Coronary artery (tissue), 2 donors: ENCODE data around the gene SOS1.
"Not testable (repeated sequence)": the region's sequence is repeated elsewhere in the genome, so short reads cannot be mapped to it uniquely, and the experiment has no call there.

Experiments
- DNase-seq: peaks from one replicate; pipeline ENCODE4 v3.0.0-alpha.2; 2017; ENCODE audit warnings: low spot score
- H3K27ac ChIP-seq, 2 donors: fragments of 200-600 bp; sonication (generic); one replicate each; pipeline ENCODE4 v1.5.1; 2016 to 2019
- H3K4me3 ChIP-seq: fragments of 200-600 bp; sonication (generic); 2 replicates; pipeline ENCODE4 v1.5.1; 2016; ENCODE audit warnings: mild to moderate bottlenecking, moderate library complexity
- TF ChIP-seq, protein P1 (sequence below): fragments of 200-600 bp; sonication (generic); IDR thresholded peaks from one replicate; pipeline ENCODE4 v1.5.1; 2019; ENCODE audit warnings: antibody characterized with exemption

Gene SOS1

DNA sequence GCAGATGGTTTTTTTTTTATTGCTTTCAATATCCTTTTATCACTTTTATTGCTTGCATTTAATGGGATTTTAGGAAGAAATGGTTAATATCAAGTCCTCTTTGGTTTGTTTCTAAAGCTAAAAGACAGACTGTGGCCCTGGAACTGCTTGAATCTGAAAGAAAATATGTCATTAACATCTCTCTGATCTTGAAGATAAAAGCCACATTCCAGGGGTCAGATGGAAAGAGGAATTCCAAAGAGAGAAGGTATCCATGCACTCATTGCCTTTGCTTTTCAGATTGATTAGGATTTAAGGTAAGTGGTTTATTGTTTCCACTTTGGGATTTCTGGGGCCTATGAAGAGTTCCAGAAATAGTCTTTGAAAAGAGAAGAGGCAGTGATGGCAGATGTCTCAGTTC is 177.1 kb downstream of the SOS1 start:
- TF ChIP-seq, protein P1, sequence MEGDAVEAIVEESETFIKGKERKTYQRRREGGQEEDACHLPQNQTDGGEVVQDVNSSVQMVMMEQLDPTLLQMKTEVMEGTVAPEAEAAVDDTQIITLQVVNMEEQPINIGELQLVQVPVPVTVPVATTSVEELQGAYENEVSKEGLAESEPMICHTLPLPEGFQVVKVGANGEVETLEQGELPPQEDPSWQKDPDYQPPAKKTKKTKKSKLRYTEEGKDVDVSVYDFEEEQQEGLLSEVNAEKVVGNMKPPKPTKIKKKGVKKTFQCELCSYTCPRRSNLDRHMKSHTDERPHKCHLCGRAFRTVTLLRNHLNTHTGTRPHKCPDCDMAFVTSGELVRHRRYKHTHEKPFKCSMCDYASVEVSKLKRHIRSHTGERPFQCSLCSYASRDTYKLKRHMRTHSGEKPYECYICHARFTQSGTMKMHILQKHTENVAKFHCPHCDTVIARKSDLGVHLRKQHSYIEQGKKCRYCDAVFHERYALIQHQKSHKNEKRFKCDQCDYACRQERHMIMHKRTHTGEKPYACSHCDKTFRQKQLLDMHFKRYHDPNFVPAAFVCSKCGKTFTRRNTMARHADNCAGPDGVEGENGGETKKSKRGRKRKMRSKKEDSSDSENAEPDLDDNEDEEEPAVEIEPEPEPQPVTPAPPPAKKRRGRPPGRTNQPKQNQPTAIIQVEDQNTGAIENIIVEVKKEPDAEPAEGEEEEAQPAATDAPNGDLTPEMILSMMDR, result no peak
- Histone ChIP-seq H3K4me3 (no peak overlapping the region), H3K27ac (no peak overlapping the region)
- no peak for DNase-seq

DNA sequence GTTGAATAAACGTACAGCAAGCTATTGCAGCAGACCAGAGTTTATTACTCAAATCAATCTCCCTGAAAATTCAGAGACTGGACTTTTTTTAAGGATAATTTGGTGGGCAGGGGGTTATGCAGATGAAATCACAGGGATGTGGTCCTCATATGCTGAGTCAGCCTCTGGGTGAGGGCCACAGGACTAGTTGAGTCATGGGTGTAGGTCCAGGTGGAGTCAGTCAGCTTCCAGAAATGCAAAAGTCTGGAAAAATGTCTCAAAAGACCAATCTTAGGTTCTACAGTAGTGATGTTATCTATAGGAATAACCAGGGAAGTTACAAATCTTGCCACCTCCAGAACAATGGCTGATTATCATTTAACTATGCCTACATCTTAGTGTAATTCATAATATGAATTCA is 180.1 kb downstream of the SOS1 start:
- DNase-seq, result no peak
- TF ChIP-seq, protein P1, result no peak
- H3K4me3 ChIP-seq, result no peak overlapping the region
- H3K27ac ChIP-seq, result no peak overlapping the region

DNA sequence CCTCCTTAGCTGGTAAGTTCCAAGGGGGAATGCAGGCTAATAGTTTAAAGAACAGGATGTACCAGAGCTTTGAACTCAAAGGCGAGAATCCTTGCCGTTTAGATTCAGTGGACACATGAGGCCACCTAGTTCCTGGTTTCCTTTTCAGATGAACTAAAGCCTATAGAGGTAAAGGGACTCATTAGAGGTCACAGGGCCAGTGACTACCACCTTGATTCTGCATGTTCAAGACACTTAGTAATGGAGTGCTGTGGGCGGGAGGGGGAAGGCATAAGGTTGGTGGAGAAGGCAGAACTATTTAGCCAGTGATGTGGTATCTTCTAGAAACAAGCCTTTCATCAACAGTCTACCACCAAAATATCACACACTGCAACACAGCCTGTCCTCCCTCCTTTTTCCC is 183.3 kb downstream of the SOS1 start:
- DNase-seq, result no peak
- TF ChIP-seq, protein P1, result no peak
- no peak overlapping the region for H3K27ac ChIP-seq
- no peak overlapping the region for H3K4me3 ChIP-seq

DNA sequence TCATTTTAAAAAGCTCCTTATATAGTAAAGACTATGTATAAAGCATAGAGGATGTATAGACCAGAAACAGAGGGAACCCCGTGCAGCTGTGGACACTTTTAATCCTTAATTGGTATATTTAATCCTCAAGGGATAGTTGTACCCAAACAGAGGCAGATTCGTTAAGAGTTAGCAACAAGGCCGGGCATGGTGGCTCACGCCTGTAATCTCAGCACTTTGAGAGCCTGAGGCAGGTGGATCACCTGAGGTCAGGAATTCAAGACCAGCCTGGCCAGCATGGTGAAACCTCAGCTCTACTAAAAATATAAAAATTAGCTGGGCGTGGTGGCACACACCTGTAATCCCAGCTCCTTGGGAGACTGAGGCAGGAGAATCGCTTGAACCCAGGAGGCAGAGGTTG is 184.3 kb downstream of the SOS1 start:
- DNase-seq, H3K4me3 ChIP-seq, H3K27ac ChIP-seq: not testable (repeated sequence)

DNA sequence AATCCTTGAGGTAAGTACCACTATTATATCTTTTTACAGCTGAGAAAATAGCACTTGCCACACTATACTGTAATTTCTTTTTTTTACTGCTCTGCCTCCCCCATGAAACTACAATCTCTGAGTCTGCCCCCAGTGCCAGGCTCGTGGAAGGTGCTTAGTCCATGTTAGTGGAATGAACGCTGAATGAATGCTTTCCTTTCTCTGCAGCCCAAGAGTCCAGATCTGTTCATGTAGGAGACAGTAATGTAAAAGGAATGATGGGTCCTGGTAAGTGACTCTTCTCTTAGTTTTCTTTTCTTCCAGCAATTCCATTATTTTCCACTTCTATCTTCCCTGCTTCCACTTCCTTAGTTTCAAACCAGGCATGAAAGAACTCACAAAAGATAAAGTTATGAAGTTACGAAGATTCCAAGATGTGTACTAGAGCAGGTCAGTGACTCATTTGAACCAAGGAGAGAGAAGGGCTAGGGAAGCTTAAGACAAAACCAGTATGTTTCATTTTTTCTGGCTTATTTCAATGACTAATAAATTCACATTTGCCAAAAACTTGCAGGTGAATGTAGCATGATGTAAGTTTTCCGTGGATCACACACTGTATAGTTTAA is 185.2 kb downstream of the SOS1 start:
- no peak overlapping the region for H3K4me3 ChIP-seq
- DNase-seq, result no peak
- no peak overlapping the region for H3K27ac ChIP-seq
- TF ChIP-seq, protein P1, result no peak

DNA sequence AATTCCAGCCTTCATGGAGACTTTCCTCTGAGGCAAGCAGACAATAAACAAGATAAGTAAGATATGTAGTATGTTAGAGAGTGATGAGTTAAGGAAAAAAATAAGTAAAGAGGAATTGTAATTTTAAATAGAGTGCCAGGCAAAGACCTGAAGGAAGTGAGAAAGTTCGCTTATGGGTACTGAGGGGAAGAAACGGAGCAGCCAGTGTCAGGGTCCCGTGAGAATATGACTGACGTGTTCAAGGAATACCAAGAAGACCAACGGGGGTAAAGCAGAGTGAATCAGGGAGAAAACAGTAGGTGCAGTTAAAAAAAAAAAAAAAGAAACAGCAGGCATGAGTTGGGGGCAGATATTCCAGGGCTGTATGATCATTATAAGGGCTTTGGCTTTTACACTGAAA is 186.1 kb downstream of the SOS1 start:
- DNase-seq, result no peak
- Histone ChIP-seq H3K4me3 (no peak overlapping the region), H3K27ac (no peak overlapping the region)
- TF ChIP-seq, protein P1, result no peak

DNA sequence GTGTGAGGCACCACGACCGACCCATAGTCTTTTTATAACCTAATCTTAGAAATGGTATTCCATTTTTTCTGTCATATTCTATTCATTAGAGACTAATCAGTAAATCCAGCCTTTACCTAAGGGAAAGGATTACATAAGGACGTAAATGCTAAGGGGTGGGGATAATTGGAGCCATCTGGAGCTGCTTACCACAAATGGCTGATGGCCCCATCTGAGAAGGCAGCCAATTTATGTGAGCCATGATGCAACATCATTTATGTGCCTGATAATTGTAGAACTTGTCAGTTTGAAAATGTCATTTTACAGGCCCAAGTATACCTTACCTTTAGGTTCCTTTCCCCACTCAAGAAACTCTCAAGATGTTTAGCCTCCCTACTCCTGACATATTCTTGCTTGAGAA is 187.2 kb downstream of the SOS1 start:
- H3K4me3 ChIP-seq, result no peak overlapping the region
- no peak for DNase-seq
- no peak overlapping the region for H3K27ac ChIP-seq
- TF ChIP-seq, protein P1, result no peak

DNA sequence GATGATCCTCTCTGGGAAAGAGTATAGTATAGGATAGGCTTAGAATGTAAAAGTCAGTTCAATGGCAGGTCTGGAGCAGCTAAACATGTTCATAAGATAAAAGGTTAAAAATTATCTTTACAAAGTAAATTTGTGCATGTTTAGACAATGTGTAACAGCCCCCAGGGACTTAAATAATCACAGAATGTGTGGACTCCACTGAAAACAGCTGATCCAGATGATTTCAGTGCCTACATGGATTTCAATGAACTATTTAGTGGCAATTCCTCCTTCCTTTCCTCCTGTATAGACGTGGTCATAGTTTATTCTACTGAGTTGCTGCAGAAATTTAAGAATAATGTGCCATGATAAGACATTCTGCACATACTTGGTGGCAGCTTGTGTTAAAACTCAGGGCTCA is 188.3 kb downstream of the SOS1 start:
- H3K4me3 ChIP-seq, result no peak overlapping the region
- TF ChIP-seq, protein P1, result no peak
- no peak for DNase-seq
- H3K27ac ChIP-seq, result no peak overlapping the region
